HTR-8/SVneo (cell line): ENCODE results near the gene ALG12.

Experiments
- DNase-seq: peaks from one replicate; pipeline ENCODE4 v3.0.0; 2011; ENCODE audit warnings: low spot score, mixed read lengths; ENCODE audit not compliant: insufficient read length
- FAIRE-seq: peaks from 2 replicates; lab custom pipeline; 2011; peaks lifted over from hg19 to GRCh38; lab: Jason Lieb, UNC

Gene ALG12

DNA sequence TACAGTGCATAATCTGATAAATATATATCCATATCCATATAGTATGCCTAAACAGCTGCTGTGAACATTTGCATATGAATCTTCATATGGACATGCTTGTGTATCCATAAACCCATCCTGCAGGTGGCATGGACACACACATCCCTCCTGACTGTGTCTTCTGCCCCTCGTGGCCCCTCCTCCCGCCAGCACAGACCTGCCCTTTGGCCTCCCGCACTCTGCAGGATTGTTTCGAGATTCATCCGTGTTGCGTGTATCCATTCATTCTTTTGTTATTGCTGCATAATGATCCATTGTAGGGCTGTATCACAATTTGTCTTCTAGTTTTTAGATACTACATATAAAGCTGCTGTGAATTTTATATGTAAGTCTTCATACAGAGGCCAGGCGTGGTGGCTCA lies 40.6 kb downstream of the ALG12 start:
- DNase-seq, result no peak
- FAIRE-seq, result no peak

- FAIRE-seq, result no peak
Measured at GRCh38 chr22:49873228-49873940, 44.9 kb downstream of the ALG12 start.

DNA sequence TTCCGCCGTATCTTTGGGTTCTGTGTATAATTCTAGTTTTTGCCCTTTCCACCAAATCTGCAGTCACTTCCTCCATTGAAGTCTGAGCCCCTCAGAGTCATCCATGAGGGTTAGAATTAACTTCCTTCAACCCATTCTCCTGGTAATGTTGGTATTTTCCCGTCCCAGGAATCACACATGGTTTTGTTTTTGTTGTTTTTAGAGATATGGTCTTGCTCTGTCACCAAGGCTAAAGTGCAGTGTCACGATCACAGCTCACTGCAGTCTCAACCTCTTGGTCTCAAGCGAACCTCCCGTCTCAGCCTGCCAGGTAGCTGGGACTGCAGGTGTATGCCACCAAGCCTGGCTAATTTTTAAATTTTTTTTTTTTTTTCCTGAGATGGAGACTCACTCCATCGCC lies 45.9 kb downstream of the ALG12 start:
- DNase-seq (no peak), FAIRE-seq (no peak)

More at GRCh38 chr22:49873228-49873940, 44.9 kb downstream of the ALG12 start:
- no peak for DNase-seq

DNA sequence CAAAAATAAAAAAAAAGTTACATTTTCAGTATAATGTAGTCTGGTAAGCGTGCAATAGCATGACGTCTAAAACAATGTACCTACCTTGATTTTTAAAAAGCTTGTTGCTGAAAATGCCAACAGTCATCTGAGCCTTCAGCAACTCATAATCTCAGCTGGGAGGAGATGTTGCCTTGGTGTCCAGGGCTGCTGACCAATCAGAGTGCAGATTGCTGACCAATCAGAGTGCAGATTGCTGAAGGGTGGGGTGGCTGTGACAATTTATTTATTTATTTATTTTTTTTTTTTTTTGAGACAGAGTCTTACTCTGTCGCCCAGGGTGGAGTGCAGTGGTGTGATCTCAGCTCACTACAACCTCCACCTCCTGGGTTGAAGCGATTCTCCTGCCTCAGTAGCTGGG lies 46.8 kb downstream of the ALG12 start:
- FAIRE-seq (no peak), DNase-seq (no peak)

DNA sequence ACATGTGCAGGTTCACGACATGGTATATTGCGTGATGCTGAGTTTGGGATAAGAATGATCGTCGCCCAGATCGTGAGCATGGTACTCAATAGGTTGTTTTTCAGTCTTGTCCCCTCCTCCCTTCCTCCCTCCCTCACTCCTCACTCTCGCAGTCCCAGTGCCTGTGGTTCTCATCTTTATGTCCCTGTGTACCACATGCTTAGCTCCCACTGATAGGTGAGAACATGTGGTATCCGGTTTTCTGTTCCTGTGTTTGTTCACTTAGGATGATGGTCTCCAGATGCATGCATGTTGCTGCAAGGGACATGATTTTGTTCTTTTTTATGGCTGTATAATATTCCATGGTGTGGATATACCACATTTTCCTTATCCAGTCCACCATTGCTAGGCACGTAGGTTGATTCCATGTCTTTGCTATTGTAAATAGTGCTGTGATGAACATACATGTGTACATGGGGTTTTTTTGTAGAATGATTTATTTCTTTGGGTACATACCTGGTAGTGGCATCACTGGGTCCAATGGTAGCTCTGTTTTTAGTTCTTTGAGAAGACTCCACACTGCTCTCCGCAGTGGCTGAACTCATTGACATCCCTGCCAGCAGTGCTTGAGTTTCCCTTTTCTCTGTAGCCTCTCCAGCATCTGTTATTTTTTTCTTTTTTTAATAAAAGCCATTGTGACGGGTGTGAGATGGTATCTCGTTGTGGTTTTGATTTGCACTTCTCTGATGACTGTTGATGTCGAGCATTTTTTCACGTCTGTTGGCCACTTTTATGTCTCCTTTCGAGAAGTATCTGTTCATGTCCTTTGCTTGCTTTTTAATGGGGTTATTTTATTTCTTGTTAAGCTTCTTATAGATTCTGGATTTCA lies 48.2 kb downstream of the ALG12 start:
- DNase-seq (no peak), FAIRE-seq (no peak)

DNA sequence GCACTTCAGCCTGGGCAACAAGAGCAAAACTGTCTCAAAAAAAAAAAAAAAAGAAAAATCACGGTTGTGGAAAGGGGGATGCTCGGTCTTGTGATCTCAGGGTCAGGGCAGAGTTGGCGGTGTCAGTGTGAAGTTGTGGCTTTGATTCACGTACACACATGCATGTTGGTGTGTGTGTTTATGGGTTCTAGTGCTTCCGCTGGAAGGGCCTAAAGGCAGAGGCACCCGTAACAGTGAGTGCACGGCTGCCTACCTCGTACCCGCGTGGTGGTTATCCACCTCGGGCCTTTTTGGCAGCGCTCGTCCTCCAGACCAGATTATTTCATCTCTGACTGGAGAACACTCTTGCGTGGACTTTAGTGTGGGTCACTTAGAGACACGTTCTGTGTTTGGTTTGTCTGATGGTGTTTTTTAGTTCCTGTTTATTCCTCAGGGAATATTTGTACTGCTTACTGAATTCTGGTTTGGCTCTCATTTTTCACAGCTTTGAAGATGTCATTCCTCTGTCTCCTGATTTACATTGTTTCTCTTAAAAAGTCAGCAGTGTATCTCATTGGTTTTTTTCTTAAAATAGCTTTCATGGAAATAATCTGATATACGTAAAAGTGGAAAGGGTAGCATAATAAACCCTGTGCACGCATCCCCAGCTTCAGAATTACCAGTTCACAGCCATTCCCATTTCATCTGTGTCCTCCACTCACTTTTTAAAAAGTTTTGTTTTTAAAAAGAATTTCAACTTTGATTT lies 49.0 kb downstream of the ALG12 start:
- no peak for FAIRE-seq
- DNase-seq, result no peak

DNA sequence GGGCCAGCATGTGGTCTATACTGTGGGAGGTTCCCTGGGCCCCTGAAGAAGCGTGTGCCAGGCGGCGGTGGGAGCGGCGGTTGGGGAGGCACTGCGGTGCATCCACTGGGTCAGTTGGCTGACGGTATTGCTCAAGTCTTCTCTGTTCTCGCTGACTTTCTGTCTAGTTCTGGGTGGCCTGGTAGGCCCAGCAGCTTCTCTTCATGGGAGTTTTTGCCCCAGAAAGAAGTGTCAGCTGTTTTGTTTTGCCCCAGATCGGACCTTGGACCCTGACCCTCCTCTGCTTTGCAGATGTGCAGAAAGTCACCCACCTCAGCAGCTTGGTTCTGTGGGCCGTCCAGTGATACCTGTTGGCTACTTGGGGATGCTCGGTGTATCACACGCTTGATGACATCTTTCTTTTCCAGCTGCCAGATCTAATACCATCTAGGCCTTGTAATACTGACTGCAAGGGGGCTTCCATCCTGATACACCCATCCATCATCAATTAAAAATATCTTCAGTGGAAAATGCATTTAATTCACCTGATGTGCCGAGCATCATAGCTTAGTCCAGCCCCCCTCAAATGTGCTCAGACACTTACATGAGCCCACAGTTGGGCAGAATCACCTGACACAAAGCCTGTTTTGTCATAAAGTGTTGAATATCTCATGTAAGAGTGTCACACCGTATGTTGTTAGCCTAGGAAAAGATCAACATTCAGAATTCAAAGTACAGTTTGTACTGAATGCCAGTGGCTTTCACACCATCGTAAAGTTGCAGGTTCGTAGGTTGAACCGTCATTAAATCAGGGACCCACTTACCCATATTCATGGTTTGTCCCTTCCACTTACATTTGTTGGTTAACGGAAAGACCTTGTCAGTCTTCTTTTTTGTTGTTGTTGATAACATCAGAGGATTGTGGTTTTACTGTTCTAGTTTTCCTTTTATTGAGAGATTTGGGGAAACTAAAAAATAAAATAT lies 50.7 kb downstream of the ALG12 start:
- no peak for FAIRE-seq
- DNase-seq, result no peak

DNA sequence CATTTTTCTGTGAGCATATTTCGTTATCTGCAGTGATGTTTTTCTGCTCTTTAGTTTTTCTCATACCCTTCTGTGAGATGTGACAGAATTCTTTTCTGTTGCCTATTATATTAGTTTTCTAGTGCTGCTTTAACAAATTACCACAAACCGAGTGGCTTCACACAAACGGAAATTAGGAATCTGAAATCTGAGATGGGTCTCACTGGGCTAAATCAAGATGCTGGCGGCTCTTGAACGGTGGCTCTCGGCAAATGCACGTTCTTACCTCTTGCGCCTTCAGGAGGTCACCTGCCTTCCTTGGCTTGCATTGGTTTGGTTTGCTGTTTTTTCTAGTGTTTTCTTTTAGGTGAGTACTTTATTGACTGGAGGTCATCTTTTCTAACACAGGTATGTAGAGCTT lies 51.6 kb downstream of the ALG12 start:
- no peak for DNase-seq
- FAIRE-seq, result no peak

GRCh38 chr22:49866134-49866533 lies 52.1 kb downstream of the ALG12 start:
- DNase-seq (no peak), FAIRE-seq (no peak)

DNA sequence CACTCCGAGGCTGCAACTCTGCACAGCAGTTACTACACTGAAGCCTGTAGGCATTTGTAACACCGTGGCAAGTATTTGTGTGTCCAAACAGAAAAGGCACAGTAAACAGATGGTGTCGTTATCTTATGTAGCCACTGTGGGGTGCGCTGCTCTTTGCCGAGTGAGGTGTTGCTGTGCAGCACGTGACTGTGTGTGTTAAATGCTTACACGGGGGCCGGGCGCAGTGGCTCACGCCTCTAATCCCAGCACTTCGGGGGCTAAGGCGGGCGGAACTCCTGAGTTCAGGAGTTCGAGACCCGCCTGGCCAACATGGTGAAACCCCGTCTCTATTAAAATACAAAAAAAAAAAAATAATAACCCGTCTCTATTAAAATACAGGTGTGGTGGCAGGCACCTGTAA lies 53.1 kb downstream of the ALG12 start:
- FAIRE-seq (no peak), DNase-seq (no peak)

DNA sequence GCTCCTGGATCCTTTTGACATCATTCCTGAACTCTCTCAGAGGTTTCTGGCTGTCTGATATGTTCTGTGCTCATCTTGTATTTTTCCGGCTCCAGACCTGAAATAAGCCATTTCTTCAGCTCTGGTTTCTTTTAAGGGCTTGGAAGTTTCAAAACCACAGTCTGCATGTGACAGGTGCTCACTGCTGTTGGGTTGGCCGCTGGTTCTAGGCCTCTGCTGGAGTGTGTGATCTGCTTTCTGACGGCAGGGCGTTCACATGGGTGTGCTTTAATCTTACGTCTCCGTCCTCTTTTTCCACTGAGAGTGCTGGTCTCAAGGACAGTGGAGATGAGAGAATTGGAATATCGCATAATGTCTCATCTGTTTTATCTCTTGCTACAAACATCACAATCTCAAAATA lies 54.3 kb downstream of the ALG12 start:
- FAIRE-seq (no peak), DNase-seq (no peak)

GRCh38 chr22:49862496-49862776 lies 55.8 kb downstream of the ALG12 start:
- FAIRE-seq, result no peak
- DNase-seq, result no peak

GRCh38 chr22:49861642-49862495 lies 56.4 kb downstream of the ALG12 start:
- FAIRE-seq (no peak), DNase-seq (no peak)

- no peak for DNase-seq
- no peak for FAIRE-seq
Measured at GRCh38 chr22:49858827-49859226, 59.4 kb downstream of the ALG12 start.

- no peak for FAIRE-seq
Measured at GRCh38 chr22:49856766-49857618, 61.2 kb downstream of the ALG12 start.

DNA sequence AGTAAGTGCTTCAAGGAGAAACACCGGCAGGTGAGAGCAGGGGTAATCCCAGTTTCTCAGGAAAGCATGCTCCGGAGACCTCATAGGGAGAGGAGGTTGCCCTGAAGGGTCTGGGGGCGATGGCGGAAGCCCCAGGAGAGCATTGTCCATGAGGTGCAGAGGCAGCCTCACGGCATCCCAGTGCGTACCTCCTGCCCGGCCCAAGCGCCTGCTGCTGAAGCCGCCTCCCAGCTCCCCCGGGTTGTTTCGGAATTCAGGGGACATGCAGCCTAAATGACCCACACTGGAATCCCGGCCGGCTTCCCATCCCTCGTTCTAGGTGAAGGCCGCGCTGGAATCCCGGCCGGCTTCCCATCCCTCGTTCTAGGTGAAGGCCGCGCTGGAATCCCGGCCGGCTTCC lies 61.9 kb downstream of the ALG12 start:
- FAIRE-seq (no peak), DNase-seq (no peak)

More at GRCh38 chr22:49856766-49857618, 61.2 kb downstream of the ALG12 start:
- no peak for DNase-seq

DNA sequence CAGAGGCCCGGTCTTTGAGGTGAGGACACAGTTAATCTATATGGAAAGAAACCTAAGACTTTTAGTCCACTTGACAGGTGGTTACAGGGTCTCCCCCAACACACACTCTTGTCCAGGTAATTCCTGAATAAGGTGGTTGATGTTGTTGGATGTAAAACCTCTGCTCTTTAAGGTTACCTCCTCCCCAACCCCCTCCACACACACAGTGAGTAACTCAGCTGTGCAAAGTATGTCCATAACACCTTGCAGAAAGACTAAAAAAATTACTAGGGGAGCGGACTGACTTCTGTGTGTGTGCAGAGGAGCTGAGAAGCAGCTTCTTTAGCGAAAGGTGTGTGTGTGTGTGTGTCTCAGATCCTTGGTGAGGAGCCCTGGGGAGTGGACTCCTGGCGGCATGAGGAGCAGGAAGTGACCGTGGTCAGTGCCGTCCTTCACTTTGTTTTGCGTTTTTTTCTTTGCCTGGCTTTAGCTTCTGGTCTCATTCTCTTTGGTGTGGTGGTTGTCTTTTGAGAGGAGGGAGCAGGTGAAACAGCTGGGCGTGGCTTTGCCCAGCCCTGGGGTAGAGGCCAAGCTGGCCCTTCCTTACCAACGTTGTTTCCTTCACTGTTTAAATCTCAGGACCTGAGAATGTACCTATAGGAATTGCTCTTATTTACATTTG lies 62.9 kb downstream of the ALG12 start:
- DNase-seq, result no peak
- no peak for FAIRE-seq
